Neural progenitor cell (in vitro differentiated cells): ENCODE results near the gene TENM3.

Source experiments
- CTCF ChIP-seq: fragments of 200-600 bp; sonication (generic); IDR thresholded peaks from 2 replicates; pipeline ENCODE4 v1.5.1; 2017; ENCODE audit warnings: antibody characterized with exemption, mild to moderate bottlenecking
- EZH2phosphoT487 ChIP-seq: fragments of 200-600 bp; sonication (generic); IDR thresholded peaks from 2 replicates; pipeline ENCODE4 v1.6.1; 2017; ENCODE audit warnings: antibody characterized with exemption

- no peak for TF ChIP-seq CTCF
- no peak for TF ChIP-seq EZH2phosphoT487
Observed at GRCh38 chr4:182465979-182466378, 222.8 kb downstream of the TENM3 start.
